Peyer's patch (tissue), 4 donors: ENCODE measurements around the gene ALPK1.

Experiments used
- POLR2A ChIP-seq, 2 donors: fragments of 450-650 bp; IDR thresholded peaks; one replicate each; pipeline ENCODE4 v1.5.1; 2017; ENCODE audit warnings: antibody characterized with exemption in 2 of 2, mild to moderate bottlenecking in 2 of 2, moderate library complexity in 2 of 2
- TF ChIP-seq, protein P1 (sequence below), 6 experiments: fragments of 450-650 bp in 4 of 6; fragments of 200-600 bp in 2 of 6; sonication (generic) in 1 of 6; IDR thresholded peaks; one replicate each; pipeline ENCODE4 v1.5.1; 2017 to 2019; ENCODE audit warnings: antibody characterized with exemption in 6 of 6, mild to moderate bottlenecking in 3 of 6, moderate library complexity in 1 of 6

- TF ChIP-seq, protein P1, sequence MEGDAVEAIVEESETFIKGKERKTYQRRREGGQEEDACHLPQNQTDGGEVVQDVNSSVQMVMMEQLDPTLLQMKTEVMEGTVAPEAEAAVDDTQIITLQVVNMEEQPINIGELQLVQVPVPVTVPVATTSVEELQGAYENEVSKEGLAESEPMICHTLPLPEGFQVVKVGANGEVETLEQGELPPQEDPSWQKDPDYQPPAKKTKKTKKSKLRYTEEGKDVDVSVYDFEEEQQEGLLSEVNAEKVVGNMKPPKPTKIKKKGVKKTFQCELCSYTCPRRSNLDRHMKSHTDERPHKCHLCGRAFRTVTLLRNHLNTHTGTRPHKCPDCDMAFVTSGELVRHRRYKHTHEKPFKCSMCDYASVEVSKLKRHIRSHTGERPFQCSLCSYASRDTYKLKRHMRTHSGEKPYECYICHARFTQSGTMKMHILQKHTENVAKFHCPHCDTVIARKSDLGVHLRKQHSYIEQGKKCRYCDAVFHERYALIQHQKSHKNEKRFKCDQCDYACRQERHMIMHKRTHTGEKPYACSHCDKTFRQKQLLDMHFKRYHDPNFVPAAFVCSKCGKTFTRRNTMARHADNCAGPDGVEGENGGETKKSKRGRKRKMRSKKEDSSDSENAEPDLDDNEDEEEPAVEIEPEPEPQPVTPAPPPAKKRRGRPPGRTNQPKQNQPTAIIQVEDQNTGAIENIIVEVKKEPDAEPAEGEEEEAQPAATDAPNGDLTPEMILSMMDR (IDR thresholded peaks at IDR 0.05), result no peak
- no peak for TF ChIP-seq POLR2A (IDR thresholded peaks at IDR 0.05)
Measured at GRCh38 chr4:112425823-112426222, 128.7 kb downstream of the ALPK1 start.
